HFF-Myc (cell line): Measurements from ENCODE around the gene CZIB.

Experiments used
- DNase-seq: peaks from one replicate; pipeline ENCODE4 v3.0.0-alpha.2; 2011; ENCODE audit warnings: low read depth; ENCODE audit errors: extremely low read depth
- H3K4me3 ChIP-seq: replicated peaks from 2 replicates; pipeline ENCODE4 v1.5.1; 2011; ENCODE audit warnings: low read depth, mild to moderate bottlenecking, control low read depth, low read length
- TF ChIP-seq, protein P1 (sequence below): IDR thresholded peaks from 2 replicates; pipeline ENCODE4 v1.5.1; 2012; ENCODE audit warnings: mild to moderate bottlenecking, low read depth, low read length, control low read depth; ENCODE audit errors: missing control alignments

The CZIB gene

DNA sequence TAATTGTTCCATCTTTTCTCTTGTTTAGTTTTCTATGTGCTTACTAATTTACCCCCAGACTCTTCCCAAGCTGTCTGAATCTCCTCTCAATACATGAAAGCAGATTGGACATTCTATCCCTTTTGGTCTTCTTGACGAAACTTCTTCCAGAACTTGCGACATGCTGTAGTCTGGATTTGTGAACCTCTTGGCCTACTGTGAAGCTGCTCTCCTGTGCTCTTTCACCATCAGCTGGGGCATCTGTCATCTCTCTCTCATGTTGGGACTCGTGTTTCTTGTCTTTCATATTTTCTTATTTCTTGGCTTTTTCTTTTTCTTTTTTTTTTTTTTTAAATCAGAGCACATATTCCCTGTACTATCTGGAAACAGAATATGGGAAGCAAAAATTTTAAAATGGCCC is 17.0 kb downstream of the CZIB start:
- H3K4me3 ChIP-seq, result no peak overlapping the region
- DNase-seq, result no peak
- TF ChIP-seq, protein P1, sequence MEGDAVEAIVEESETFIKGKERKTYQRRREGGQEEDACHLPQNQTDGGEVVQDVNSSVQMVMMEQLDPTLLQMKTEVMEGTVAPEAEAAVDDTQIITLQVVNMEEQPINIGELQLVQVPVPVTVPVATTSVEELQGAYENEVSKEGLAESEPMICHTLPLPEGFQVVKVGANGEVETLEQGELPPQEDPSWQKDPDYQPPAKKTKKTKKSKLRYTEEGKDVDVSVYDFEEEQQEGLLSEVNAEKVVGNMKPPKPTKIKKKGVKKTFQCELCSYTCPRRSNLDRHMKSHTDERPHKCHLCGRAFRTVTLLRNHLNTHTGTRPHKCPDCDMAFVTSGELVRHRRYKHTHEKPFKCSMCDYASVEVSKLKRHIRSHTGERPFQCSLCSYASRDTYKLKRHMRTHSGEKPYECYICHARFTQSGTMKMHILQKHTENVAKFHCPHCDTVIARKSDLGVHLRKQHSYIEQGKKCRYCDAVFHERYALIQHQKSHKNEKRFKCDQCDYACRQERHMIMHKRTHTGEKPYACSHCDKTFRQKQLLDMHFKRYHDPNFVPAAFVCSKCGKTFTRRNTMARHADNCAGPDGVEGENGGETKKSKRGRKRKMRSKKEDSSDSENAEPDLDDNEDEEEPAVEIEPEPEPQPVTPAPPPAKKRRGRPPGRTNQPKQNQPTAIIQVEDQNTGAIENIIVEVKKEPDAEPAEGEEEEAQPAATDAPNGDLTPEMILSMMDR, result no peak

DNA sequence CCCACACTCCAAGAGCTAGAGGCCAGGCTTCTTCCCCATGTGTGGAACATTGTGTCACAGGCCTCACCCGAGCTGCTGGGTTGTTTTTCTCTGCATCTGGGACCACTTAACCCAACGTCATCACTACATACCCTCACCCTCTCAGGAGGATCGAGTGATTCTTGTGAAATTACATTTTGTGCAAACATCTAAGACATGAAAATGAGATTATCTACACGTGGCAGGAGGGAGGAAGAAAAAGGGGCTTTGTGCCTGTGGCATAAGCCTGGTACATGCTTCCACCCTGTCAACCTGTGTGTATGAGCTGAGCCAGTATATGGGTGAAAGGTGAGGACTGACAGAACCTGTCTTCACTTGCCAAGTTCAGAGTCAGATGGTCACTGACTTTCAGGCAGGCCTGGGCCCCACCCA is 22.2 kb downstream of the CZIB start:
- no peak for DNase-seq
- H3K4me3 ChIP-seq, result peak overlapping the region; percentile 88
- TF ChIP-seq, protein P1, result no peak

- peak overlapping the region; percentile 88 for H3K4me3 ChIP-seq
- TF ChIP-seq, protein P1, result no peak
- no peak for DNase-seq
These were observed 22.9 kb downstream of the CZIB start for GRCh38 chr1:53197291-53198200.

DNA sequence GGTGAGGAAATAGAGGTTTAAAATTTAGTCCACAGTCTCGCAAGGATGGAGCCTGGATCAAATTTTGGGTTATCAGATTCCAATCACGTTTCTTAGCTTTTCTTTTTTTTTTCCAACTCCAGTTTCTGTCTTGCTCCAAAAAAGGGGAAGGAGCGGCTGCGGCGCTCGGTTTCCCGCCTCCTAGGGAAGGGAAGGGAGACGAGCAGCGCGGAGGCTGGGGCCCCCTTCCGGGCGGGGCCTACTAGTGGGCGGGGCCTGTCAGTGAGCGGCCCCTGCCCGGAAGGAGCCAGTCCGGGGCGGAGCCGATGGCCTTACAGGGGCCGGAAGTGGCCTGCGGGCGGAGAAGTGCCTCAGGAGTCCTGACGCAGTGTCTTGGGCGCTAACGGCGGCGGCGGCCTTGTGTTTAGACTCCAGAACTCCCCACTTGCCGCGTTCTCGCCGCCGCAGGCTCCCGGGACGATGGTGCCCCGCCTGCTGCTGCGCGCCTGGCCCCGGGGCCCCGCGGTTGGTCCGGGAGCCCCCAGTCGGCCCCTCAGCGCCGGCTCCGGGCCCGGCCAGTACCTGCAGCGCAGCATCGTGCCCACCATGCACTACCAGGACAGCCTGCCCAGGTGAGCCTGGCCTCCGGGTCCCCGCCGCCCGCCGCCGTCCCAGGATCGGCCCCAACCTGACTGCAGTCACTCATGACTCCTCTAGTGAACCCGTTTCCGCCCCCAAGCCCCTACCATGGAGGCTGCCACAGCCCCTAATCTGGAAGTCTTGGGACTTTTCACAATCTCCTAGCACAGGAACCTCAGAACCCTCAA is 23.7 kb downstream of the CZIB start, which contains the start of gene CPT2:
Gene CPT2 (plus strand): TSS at position 340 of the 806 bp plus-strand sequence. CDS start 120 bp downstream, at position 460.
- TF ChIP-seq, protein P1, result no peak
- peak; percentile 72 for DNase-seq
- peak within 1 kb of the TSS; percentile 88 for H3K4me3 ChIP-seq

DNA sequence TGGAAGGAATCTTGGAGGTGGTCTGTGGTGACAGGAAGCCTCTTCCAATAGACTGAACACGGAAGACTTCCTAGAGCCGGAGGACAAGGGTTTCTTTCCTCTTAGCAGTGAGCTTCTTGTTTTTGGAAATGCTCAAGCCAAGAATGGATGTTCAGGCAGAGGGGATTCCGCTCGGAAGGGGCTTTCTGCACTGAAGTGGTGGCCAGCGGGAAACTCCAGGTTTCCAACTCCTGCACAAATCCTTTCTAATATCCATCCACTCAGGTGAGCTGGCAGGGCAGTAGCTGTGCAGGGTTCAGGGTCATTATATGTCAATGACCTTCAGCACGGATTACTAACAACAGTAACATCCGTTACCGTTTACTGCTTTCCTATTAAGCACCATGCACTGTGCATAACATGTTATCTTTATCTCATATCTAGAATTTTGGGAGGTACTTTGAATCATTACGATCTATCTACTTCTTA is 24.4 kb downstream of the CZIB start:
- DNase-seq, result no peak
- TF ChIP-seq, protein P1, result no peak
- peak overlapping the region; percentile 88 for H3K4me3 ChIP-seq

GRCh38 chr1:53195246-53196016 is 25.0 kb downstream of the CZIB start:
- TF ChIP-seq, protein P1, result no peak
- H3K4me3 ChIP-seq, result no peak overlapping the region
- DNase-seq, result no peak
